CD14-positive monocyte (primary cell): ENCODE results near the gene CPT1C. TPM values are rescaled to one million over a fixed set of nuclear protein-coding genes. Genes with fewer than 3 reads are reported as not detected.

Source experiments
- DNase-seq, 3 donors: peaks; one replicate each; pipeline ENCODE4 v3.0.0-alpha.2; 2011 to 2022
- H2AFZ ChIP-seq: 2 replicates; pipeline ENCODE4 v1.6.0; 2012; ENCODE audit warnings: mild to moderate bottlenecking, low read depth, low read length, inconsistent platforms; ENCODE audit not compliant: insufficient read depth, poor library complexity, severe bottlenecking
- H3K27ac ChIP-seq, 2 donors: 1 replicate in 1 of 2; 2 replicates in 1 of 2; pipeline ENCODE4 v1.5.1; 2012 to 2013; ENCODE audit warnings: low read length in 2 of 2, control low read depth in 1 of 2, inconsistent platforms in 1 of 2, low read depth in 1 of 2, mild to moderate bottlenecking in 1 of 2
- H3K27me3 ChIP-seq, 2 donors: one replicate each; pipeline versions ENCODE4 v1.6.0 to v1.6.1; 2011 to 2013; ENCODE audit warnings: low read length in 2 of 2; ENCODE audit not compliant: control insufficient read depth in 2 of 2, insufficient read depth in 2 of 2
- H3K36me3 ChIP-seq, 2 donors: replicated peaks in 1 of 2; 1 replicate in 1 of 2; 2 replicates in 1 of 2; pipeline versions ENCODE4 v1.5.1 to v1.6.1; 2012 to 2013; ENCODE audit warnings: low read length in 2 of 2, control low read depth in 1 of 2, inconsistent platforms in 1 of 2, mild to moderate bottlenecking in 1 of 2; ENCODE audit not compliant: insufficient read depth in 2 of 2, control insufficient read depth in 1 of 2
- H3K4me1 ChIP-seq, 2 donors: 1 replicate in 1 of 2; 2 replicates in 1 of 2; pipeline versions ENCODE4 v1.5.1 to v1.6.1; 2012 to 2013; ENCODE audit warnings: low read length in 2 of 2, control low read depth in 1 of 2, inconsistent platforms in 1 of 2, mild to moderate bottlenecking in 1 of 2, moderate library complexity in 1 of 2; ENCODE audit not compliant: insufficient read depth in 2 of 2, control insufficient read depth in 1 of 2
- H3K4me2 ChIP-seq: replicated peaks from 2 replicates; pipeline ENCODE3; 2012; ENCODE audit warnings: low read length, moderate library complexity, mild to moderate bottlenecking; ENCODE audit not compliant: poor library complexity, severe bottlenecking; ENCODE audit errors: extremely low read depth
- H3K4me3 ChIP-seq, 3 experiments: fragments of 200-600 bp in 1 of 3; sonication (generic) in 1 of 3; replicated peaks in 1 of 3; 1 replicate in 2 of 3; 2 replicates in 1 of 3; pipeline ENCODE4 v1.5.1; 2011 to 2013; ENCODE audit warnings: low read length in 3 of 3, mild to moderate bottlenecking in 3 of 3, control low read depth in 2 of 3, low read depth in 2 of 3, inconsistent platforms in 1 of 3, moderate library complexity in 1 of 3
- H3K79me2 ChIP-seq: 2 replicates; pipeline ENCODE4 v1.6.0; 2012; ENCODE audit warnings: mild to moderate bottlenecking, control low read depth, inconsistent platforms, low read length, moderate library complexity; ENCODE audit not compliant: insufficient read depth
- H3K9ac ChIP-seq: 2 replicates; pipeline ENCODE4 v1.6.0; 2017; ENCODE audit warnings: low read length, mild to moderate bottlenecking; ENCODE audit not compliant: insufficient read depth, poor library complexity, severe bottlenecking
- H3K9me3 ChIP-seq, 2 donors: replicated peaks in 1 of 2; 1 replicate in 1 of 2; 2 replicates in 1 of 2; pipeline versions ENCODE4 v1.5.1 to v1.6.1; 2012 to 2013; ENCODE audit warnings: low read length in 2 of 2, control low read depth in 1 of 2; ENCODE audit not compliant: control insufficient read depth in 1 of 2, insufficient read depth in 1 of 2
- H4K20me1 ChIP-seq: 2 replicates; pipeline ENCODE4 v1.6.0; 2012; ENCODE audit warnings: mild to moderate bottlenecking, low read length, control low read depth, moderate library complexity; ENCODE audit not compliant: insufficient read depth
- H3K27ac Mint-ChIP-seq, 7 donors: one replicate each; pipeline ENCODE4 v1.8.0; 2020; ENCODE audit warnings: mild to moderate bottlenecking in 7 of 7, mixed read lengths in 7 of 7, moderate library complexity in 6 of 7, inconsistent platforms in 2 of 7
- H3K27me3 Mint-ChIP-seq, 3 donors: one replicate each; pipeline ENCODE4 v1.8.0; 2021 to 2022; ENCODE audit warnings: low read depth in 3 of 3, mild to moderate bottlenecking in 3 of 3, mixed read lengths in 3 of 3, moderate library complexity in 3 of 3, inconsistent platforms in 1 of 3
- H3K36me3 Mint-ChIP-seq, 2 donors: one replicate each; pipeline ENCODE4 v1.8.0; 2020; ENCODE audit warnings: mixed read lengths in 2 of 2, inconsistent platforms in 1 of 2, mild to moderate bottlenecking in 1 of 2
- H3K4me1 Mint-ChIP-seq: one replicate; pipeline ENCODE4 v1.8.0; 2020; ENCODE audit warnings: mild to moderate bottlenecking, mixed read lengths
- H3K4me3 Mint-ChIP-seq, 2 donors: one replicate each; pipeline ENCODE4 v1.8.0; 2020; ENCODE audit warnings: mild to moderate bottlenecking in 2 of 2, mixed read lengths in 2 of 2, moderate library complexity in 1 of 2
- H3K9me3 Mint-ChIP-seq, 7 donors: one replicate each; pipeline ENCODE4 v1.8.0; 2020 to 2022; ENCODE audit warnings: mixed read lengths in 7 of 7, mild to moderate bottlenecking in 6 of 7, moderate library complexity in 6 of 7, inconsistent platforms in 2 of 7
- CTCF ChIP-seq: fragments of 200-600 bp; IDR thresholded peaks from one replicate; pipeline ENCODE4 v1.8.0; 2022; ENCODE audit warnings: antibody characterized with exemption, mild to moderate bottlenecking
- WGBS: methylation state at CpG from one replicate; pipeline ENCODE4 v1.1.5; 2013; ENCODE audit warnings: missing lambda C conversion rate; ENCODE audit not compliant: insufficient coverage; 5-methylcytosine and 5-hydroxymethylcytosine counted together
- intact Hi-C, 2 donors: fragments of 100-400 bp; cut with micrococcal nuclease; formaldehyde crosslinking; loops; one replicate each; pipeline versions ENCODE4 v1.15.0 to v1.15.1; 2023
- polyA plus RNA-seq, 3 donors: library from polyadenylated mRNA; depleted of rRNA in 1 of 3; unstranded in 2 of 3; stranded (reverse) in 1 of 3; fragments of 300-500 nt in 2 of 3; fragments of >200 nt in 1 of 3; fragmentation: Illumina TruSeq in 2 of 3; gene quantifications; 1 replicate in 2 of 3; 2 replicates in 1 of 3; pipeline ENCODE4 v1.2.3, GENCODE V29; 2012 to 2021

The CPT1C gene
- polyA plus RNA-seq, 3 donors: not detected

GRCh38 chr19:49712397-49712859 is 21.5 kb downstream of the CPT1C start:
- DNase-seq: no peak
- H3K27ac Mint-ChIP-seq: no peak overlapping the region
- peaks cover 0 to 11% (median 7%) of the 10 kb centered on the region in 3 donors for H3K27me3 Mint-ChIP-seq
- Histone ChIP-seq H3K27me3 (no peaks in the 10 kb centered on the region), H3K9me3 (no peaks in the 10 kb centered on the region), H3K27ac (no peak overlapping the region), H3K79me2 (no peaks in the 10 kb centered on the region), H3K36me3 (no peaks in the 10 kb centered on the region), H3K4me2 (no peak overlapping the region), H4K20me1 (no peaks in the 10 kb centered on the region), H3K9ac (no peak overlapping the region), H2AFZ (no peak overlapping the region), H3K4me1 (peaks cover 2 to 3% of the 10 kb centered on the region in 2 donors), H3K4me3 (no peak overlapping the region)
- intact Hi-C loops: no loop called here
- no peak for TF ChIP-seq CTCF
- WGBS: 68% methylated on average over 16 of the region's 20 CpGs
- H3K36me3 Mint-ChIP-seq: no peaks in the 10 kb centered on the region
- H3K4me3 Mint-ChIP-seq: no peak overlapping the region
- peaks cover 9% of the 10 kb centered on the region for H3K4me1 Mint-ChIP-seq
- peaks cover 0 to 8% (median 2%) of the 10 kb centered on the region in 7 donors for H3K9me3 Mint-ChIP-seq

GRCh38 chr19:49713236-49713845 is 22.4 kb downstream of the CPT1C start:
- Histone ChIP-seq H3K27me3 (no peaks in the 10 kb centered on the region), H3K36me3 (no peaks in the 10 kb centered on the region), H4K20me1 (no peaks in the 10 kb centered on the region), H2AFZ (no peak overlapping the region), H3K9me3 (no peaks in the 10 kb centered on the region), H3K9ac (no peak overlapping the region), H3K4me3 (no peak overlapping the region), H3K4me2 (no peak overlapping the region), H3K27ac (no peak overlapping the region), H3K79me2 (no peaks in the 10 kb centered on the region), H3K4me1 (peaks cover 7 to 9% of the 10 kb centered on the region in 2 donors)
- H3K4me1 Mint-ChIP-seq: peaks cover 13% of the 10 kb centered on the region
- no peak overlapping the region for H3K4me3 Mint-ChIP-seq
- TF ChIP-seq CTCF: no peak
- H3K36me3 Mint-ChIP-seq: no peaks in the 10 kb centered on the region
- 93% methylated on average over 8 of the region's 8 CpGs for WGBS
- H3K27ac Mint-ChIP-seq: no peak overlapping the region
- H3K27me3 Mint-ChIP-seq: peaks cover 0 to 11% (median 7%) of the 10 kb centered on the region in 3 donors
- no peak for DNase-seq
- intact Hi-C loops: no loop called here
- H3K9me3 Mint-ChIP-seq: peaks cover 0 to 8% (median 2%) of the 10 kb centered on the region in 7 donors
